Measurements from ENCODE around the gene GSTO2. TPM values are rescaled to one million over a fixed set of nuclear protein-coding genes. Genes with fewer than 3 reads are reported as not detected.

GSTO2 gene
- total and polyA plus RNA-seq, 2 of the 4 experiments (the other 2 are of a cell fraction): 1.4 to 2.3 TPM

GRCh38 chr10:104299031-104299904 is 30.3 kb downstream of the GSTO2 start:
- intact Hi-C loops (cut with micrococcal nuclease) (no loop called here), dilution Hi-C loops (cut with HindIII; ENCODE audit: low sequenced_read_pairs, unreplicated experiment) (no loop called here), in situ Hi-C loops (cut with MboI; ENCODE audit: low sequenced_read_pairs) (no loop called here)
- ChIA-PET POLR2A (ENCODE audit: unreplicated experiment) (interaction anchor here (0.6 kb wide), 1 partner anchor 39 kb away, joined by 3 read pairs; no protein-coding TSS in a partner anchor), CTCF (interaction anchor here (0.6 to 3.0 kb wide), 7 partner anchors 10 to 96 kb away, joined by 3 to 14 read pairs (median 5); no protein-coding TSS in a partner anchor)
- Histone ChIP-seq H4K5ac (ENCODE audit: low read depth, low read length) (peak overlapping the region; percentile 77), H3K36me3 (ENCODE audit: control insufficient read depth, insufficient read depth, low read length) (no peaks in the 10 kb centered on the region), H3K27me3 (ENCODE audit: control insufficient read depth, insufficient read depth, low read length) (no peaks in the 10 kb centered on the region), H3K9me3 (ENCODE audit: control insufficient read depth, insufficient read depth, low read length) (no peaks in the 10 kb centered on the region), H3K14ac (replicated peaks; ENCODE audit: low read depth, low read length) (peak overlapping the region; percentile 93), H4K91ac (ENCODE audit: insufficient read depth, low read depth, low read length) (peak overlapping the region; percentile 80), H4K8ac (ENCODE audit: low read depth in 2 of 2, low read length in 2 of 2) (peak overlapping the region; percentile 48 to 88), H2AK5ac (ENCODE audit: low read depth, low read length) (peak overlapping the region; percentile 94), H3K4me1 (ENCODE audit: control insufficient read depth, insufficient read depth, low read length) (peaks cover 30% of the 10 kb centered on the region), H3K56ac (ENCODE audit: extremely low read depth, insufficient read depth, low read length) (peak overlapping the region; percentile 81), H2AFZ (replicated peaks; ENCODE audit: low read length, poor library complexity) (peak overlapping the region; percentile 76), H4K20me1 (ENCODE audit: insufficient read depth, low read length) (peaks cover 9% of the 10 kb centered on the region), H3K4ac (ENCODE audit: low read depth, low read length) (peak overlapping the region; percentile 95), H3K79me1 (ENCODE audit: low read depth in 1 of 2, low read length in 2 of 2) (peaks cover 0 to 19% of the 10 kb centered on the region in 2 experiments; a peak in 2 of 4 replicates), H2BK120ac (ENCODE audit: low read depth, low read length) (peak overlapping the region; percentile 97), H2BK20ac (ENCODE audit: low read depth, low read length) (peak overlapping the region; percentile 92), H2BK15ac (ENCODE audit: low read depth, low read length) (peak overlapping the region; percentile 68; the same call in 2 of the 3 replicates), H3K9ac (ENCODE audit: low read depth, low read length) (peak overlapping the region; percentile 56), H3K18ac (ENCODE audit: low read depth, low read length) (peak overlapping the region; percentile 78), H3K9me1 (ENCODE audit: insufficient read depth, low read length) (0 out of 2 replicates have a peak, but pooled peaks cover 25% of the 10 kb centered on the region), H3K4me3 (ENCODE audit: insufficient read depth, low read depth, low read length) (peak overlapping the region; percentile 13; the same call in 1 of the 2 replicates), H3K27ac (ENCODE audit: insufficient read depth, low read length) (peak overlapping the region; percentile 84), H2BK5ac (ENCODE audit: low read depth, low read length, poor library complexity, severe bottlenecking) (peak overlapping the region; percentile 95), H3K4me2 (ENCODE audit: low read depth, low read length) (peak overlapping the region; percentile 75), H2AK9ac (replicated peaks; ENCODE audit: low read depth, low read length, poor library complexity) (peak overlapping the region; percentile 45), H3K23ac (ENCODE audit: low read depth, low read length) (peak overlapping the region; percentile 91)
- WGBS, 2 experiments (ENCODE audit: extremely low coverage in 2 of 2, insufficient read length in 1 of 2): 53% methylated on average over 3 of the region's 13 CpGs; no CpG with 5 or more reads in 1 of the 2 experiments
- DNase-seq (peak; percentile 94), ATAC-seq (ENCODE audit: low read depth) (peak; percentile 40)
- TF ChIP-seq FOS (IDR thresholded peaks at IDR 0.05; ENCODE audit: low read depth, low read length) (peak; percentile 11; the same call in 1 of the 2 replicates), NFE2L2 (IDR thresholded peaks at IDR 0.05; ENCODE audit: low read depth, low read length) (no peak), CHD1 (IDR thresholded peaks at IDR 0.05; ENCODE audit: low read depth, low read length) (peak; percentile 54; the same call in 1 of the 2 replicates), POLR2A (IDR thresholded peaks at IDR 0.05; ENCODE audit: low read depth, low read length) (peak; percentile 65)
- BruUV-seq (replicated peaks): TSS peak; percentile 79

All from IMR-90 (cell line).